K562 (cell line): ENCODE data around the gene EIF4EBP2. TPM values are rescaled to one million over a fixed set of nuclear protein-coding genes. Genes with fewer than 3 reads are reported as not detected.

Experiments used
- ARID2 ChIP-seq: fragments of 450-650 bp; IDR thresholded peaks from 2 replicates; pipeline ENCODE4 v1.6.1; 2017; ENCODE audit warnings: antibody characterized with exemption, mild to moderate bottlenecking
- ATF3 ChIP-seq, 2 experiments: fragments of 450-650 bp in 1 of 2; sonication (generic) in 1 of 2; formaldehyde crosslinking in 1 of 2; IDR thresholded peaks in 1 of 2; conservative IDR thresholded peaks in 1 of 2; 2 replicates each; pipeline versions ENCODE4 v1.6.1 to v1.8.1; 2016 to 2023; ENCODE audit warnings: mild to moderate bottlenecking in 2 of 2, moderate library complexity in 2 of 2, inconsistent platforms in 1 of 2, missing genetic modification reagents in 1 of 2
- CCAR2 ChIP-seq: fragments of 200-400 bp; formaldehyde crosslinking; IDR thresholded peaks from 2 replicates; pipeline ENCODE4 v1.6.1; 2017; ENCODE audit warnings: mild to moderate bottlenecking, low read depth, low read length
- CEBPB ChIP-seq: fragments of 450-650 bp; IDR thresholded peaks from 2 replicates; pipeline ENCODE4 v1.6.1; 2016; ENCODE audit warnings: missing genetic modification characterization, missing compliant biosample characterization
- CREBBP ChIP-seq: IDR thresholded peaks from one replicate; pipeline ENCODE4 v1.6.1; 2012; ENCODE audit warnings: low read depth, mild to moderate bottlenecking, control low read depth, inconsistent platforms, low read length
- DDX20 ChIP-seq: fragments of 450-650 bp; IDR thresholded peaks from 2 replicates; pipeline ENCODE4 v1.6.1; 2016; ENCODE audit warnings: missing genetic modification characterization, low read depth, mild to moderate bottlenecking, missing compliant biosample characterization, moderate library complexity
- FOXK1 ChIP-seq: sonication (generic); formaldehyde crosslinking; IDR thresholded peaks from 2 replicates; pipeline ENCODE4 v1.8.0; 2022; ENCODE audit warnings: missing genetic modification reagents, mild to moderate bottlenecking, borderline replicate concordance
- HDAC2 ChIP-seq: fragments of 450-650 bp; IDR thresholded peaks from 2 replicates; pipeline ENCODE4 v1.6.1; 2016; ENCODE audit warnings: mild to moderate bottlenecking
- KLF10 ChIP-seq: fragments of 250-450 bp; sonication (Bioruptor Pico); IDR thresholded peaks from 2 replicates; pipeline ENCODE4 v1.6.1; 2021; ENCODE audit warnings: matching md5 sums
- MCM5 ChIP-seq: fragments of 450-650 bp; IDR thresholded peaks from 2 replicates; pipeline ENCODE4 v1.6.1; 2016; ENCODE audit warnings: low read depth
- MCM7 ChIP-seq, 2 experiments: fragments of 450-650 bp; IDR thresholded peaks; 2 replicates each; pipeline ENCODE4 v1.6.1; 2016 to 2018
- PKNOX1 ChIP-seq: fragments of 450-650 bp; IDR thresholded peaks from 2 replicates; pipeline ENCODE4 v1.6.1; 2016
- POLR2AphosphoS2 ChIP-seq: IDR thresholded peaks from 2 replicates; pipeline ENCODE4 v1.6.1; 2012; ENCODE audit warnings: low read length, improper control_type of control experiment
- POLR2AphosphoS5 ChIP-seq: IDR thresholded peaks from 2 replicates; pipeline ENCODE4 v1.6.1; 2011; ENCODE audit warnings: mild to moderate bottlenecking, low read depth, low read length, moderate library complexity; ENCODE audit not compliant: control insufficient read depth, insufficient read depth
- SAFB ChIP-seq: fragments of 200-400 bp; formaldehyde crosslinking; IDR thresholded peaks from 2 replicates; pipeline ENCODE4 v1.6.1; 2017; ENCODE audit warnings: low read depth, low read length, borderline replicate concordance
- SIN3B ChIP-seq: fragments of 450-650 bp; IDR thresholded peaks from 2 replicates; pipeline ENCODE4 v1.6.1; 2017; ENCODE audit warnings: low read depth, mild to moderate bottlenecking, moderate library complexity
- TEAD1 ChIP-seq, 2 experiments: fragments of 450-650 bp in 1 of 2; sonication (generic) in 1 of 2; formaldehyde crosslinking; IDR thresholded peaks; 2 replicates each; pipeline versions ENCODE4 v1.4.0 to v1.8.0; 2020 to 2022; ENCODE audit warnings: mild to moderate bottlenecking in 2 of 2, missing genetic modification reagents in 1 of 2
- TFAM ChIP-seq: fragments of 250-450 bp; sonication (Bioruptor Pico); conservative IDR thresholded peaks from 2 replicates; pipeline ENCODE4 v1.5.0; 2021; ENCODE audit warnings: mild to moderate bottlenecking, moderate library complexity
- TGIF2 ChIP-seq: sonication (generic); formaldehyde crosslinking; IDR thresholded peaks from 2 replicates; pipeline ENCODE4 v1.8.1; 2022; ENCODE audit warnings: mild to moderate bottlenecking, missing genetic modification reagents, moderate library complexity
- ZBTB17 ChIP-seq: fragments of 450-650 bp; formaldehyde crosslinking; IDR thresholded peaks from 2 replicates; pipeline ENCODE4 v1.4.0; 2020; ENCODE audit warnings: mild to moderate bottlenecking
- ZC3H4 ChIP-seq: sonication (generic); formaldehyde crosslinking; IDR thresholded peaks from 2 replicates; pipeline ENCODE4 v1.9.0; 2021; ENCODE audit warnings: missing genetic modification reagents, borderline replicate concordance
- ZNF143 ChIP-seq: sonication (generic); formaldehyde crosslinking; IDR thresholded peaks from 2 replicates; pipeline ENCODE4 v1.9.0; 2022; ENCODE audit warnings: mild to moderate bottlenecking, missing genetic modification reagents
- ZNF224 ChIP-seq: sonication (generic); formaldehyde crosslinking; IDR thresholded peaks from 2 replicates; pipeline ENCODE4 v1.8.0; 2022; ENCODE audit warnings: mild to moderate bottlenecking, missing genetic modification reagents
- ZNF3 ChIP-seq: fragments of 250-450 bp; sonication (Bioruptor Pico); IDR thresholded peaks from 2 replicates; pipeline ENCODE4 v1.5.0; 2021; ENCODE audit warnings: mild to moderate bottlenecking, moderate library complexity
- polyA plus RNA-seq, 8 experiments: library from polyadenylated mRNA; depleted of rRNA in 4 of 8; stranded (reverse) in 5 of 8; unstranded in 3 of 8; fragments of >200 nt; fragmentation: Nextera tagmentation in 2 of 8; fragmentation: Illumina TruSeq in 1 of 8; extraction: Ambion mirVana in 2 of 8; extraction: Trizol in 1 of 8; gene quantifications; 2 replicates each; pipeline versions ENCODE4 v1.2.1 to v1.2.3, GENCODE V29; 2011 to 2014; ENCODE audit warnings: inconsistent platforms in 1 of 8, missing spikeins in 1 of 8
- total RNA-seq, 7 experiments: library from RNA; depleted of rRNA in 6 of 7; stranded (reverse); fragments of >200 nt in 6 of 7; fragmentation: Illumina TruSeq in 2 of 7; extraction: Trizol in 2 of 7; gene quantifications; 2 replicates each; pipeline versions ENCODE4 v1.2.1 to v1.2.3, GENCODE V29; 2011 to 2021; ENCODE audit warnings: low replicate concordance in 1 of 7
- TF ChIP-seq, protein P1 (sequence below): fragments of 450-650 bp; IDR thresholded peaks from 2 replicates; pipeline ENCODE4 v1.6.1; 2016; ENCODE audit warnings: missing biosample characterization, missing genetic modification characterization
- TF ChIP-seq, protein P2 (sequence below): sonication (generic); formaldehyde crosslinking; IDR thresholded peaks from 2 replicates; pipeline ENCODE4 v1.8.0; 2022; ENCODE audit warnings: missing genetic modification reagents, mild to moderate bottlenecking, borderline replicate concordance

Gene EIF4EBP2
- total and polyA plus RNA-seq, 9 of the 15 experiments (the other 6 are each of a cell fraction or from before 2014, with no cell fraction given) = 16.1 to 67.5 (median 38.3) TPM

DNA sequence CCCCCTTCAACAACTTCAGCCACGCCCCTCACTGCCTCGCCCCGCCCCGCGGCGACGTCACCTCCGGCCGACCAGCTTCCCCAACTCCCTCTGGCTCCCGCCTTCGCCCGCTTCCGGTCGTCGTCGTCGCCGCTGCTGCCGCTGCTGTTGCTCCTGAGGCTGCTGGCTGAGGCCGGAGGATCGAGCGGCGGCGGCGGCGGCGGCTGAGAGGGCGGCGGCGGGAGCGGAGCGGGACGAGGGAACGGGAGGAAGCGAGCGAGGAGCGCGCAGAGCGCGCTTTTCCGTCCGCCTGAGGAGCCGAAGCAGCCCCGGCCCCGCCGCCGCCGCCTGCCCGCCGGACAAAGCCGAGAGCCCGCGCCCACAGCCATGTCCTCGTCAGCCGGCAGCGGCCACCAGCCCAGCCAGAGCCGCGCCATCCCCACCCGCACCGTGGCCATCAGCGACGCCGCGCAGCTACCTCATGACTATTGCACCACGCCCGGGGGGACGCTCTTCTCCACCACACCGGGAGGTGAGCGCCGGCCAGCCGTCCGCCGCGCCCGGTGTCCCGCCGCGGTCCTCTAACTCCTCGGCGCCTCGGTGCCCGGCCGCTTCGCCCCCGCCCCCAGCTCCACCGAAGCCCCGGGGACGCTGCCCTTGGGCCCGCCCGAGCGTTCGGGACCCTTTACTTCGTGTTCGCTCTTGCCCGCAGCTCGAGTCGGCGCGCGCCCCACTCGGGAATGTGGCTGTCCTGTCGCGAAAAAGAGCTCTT is at the start of gene EIF4EBP2 (continued):
- TF ChIP-seq SIN3B (peak; percentile 70; the same call in 1 of the 2 replicates), CEBPB (tag) (peak; percentile 47), ZNF3 (CRISPR knock-in tag) (no peak), PKNOX1 (peak; percentile 80), CREBBP (no peak), ZNF224 (CRISPR knock-in tag) (no peak), TEAD1 (CRISPR knock-in tag; IDR thresholded peaks at IDR 0.05) (peak in 1 of 2 experiments; percentile 41; a peak in 1 of 4 replicates), TGIF2 (no peak), FOXK1 (CRISPR knock-in tag) (no peak), POLR2AphosphoS2 (no peak; the same call in 1 of the 2 replicates), POLR2AphosphoS5 (peak; percentile 97), MCM5 (no peak), ARID2 (no peak), ZNF143 (CRISPR knock-in tag) (0 out of 2 replicates have a peak, but pooled peaks have one; percentile 19), HDAC2 (no peak), DDX20 (tag) (no peak), TFAM (CRISPR knock-in tag) (no peak), ZC3H4 (no peak; the same call in 1 of the 2 replicates), KLF10 (no peak), SAFB (peak; percentile 71), CCAR2 (no peak), MCM7 (IDR thresholded peaks at IDR 0.05) (no peak), ZBTB17 (CRISPR knock-in tag) (peak; percentile 76), ATF3 (IDR thresholded peaks at IDR 0.05) (no peak), ATF3 (CRISPR knock-in tag; conservative IDR thresholded peaks at IDR 0.05) (0 out of 2 replicates have a peak, but pooled peaks have one; percentile 39)
- TF ChIP-seq, protein P1, sequence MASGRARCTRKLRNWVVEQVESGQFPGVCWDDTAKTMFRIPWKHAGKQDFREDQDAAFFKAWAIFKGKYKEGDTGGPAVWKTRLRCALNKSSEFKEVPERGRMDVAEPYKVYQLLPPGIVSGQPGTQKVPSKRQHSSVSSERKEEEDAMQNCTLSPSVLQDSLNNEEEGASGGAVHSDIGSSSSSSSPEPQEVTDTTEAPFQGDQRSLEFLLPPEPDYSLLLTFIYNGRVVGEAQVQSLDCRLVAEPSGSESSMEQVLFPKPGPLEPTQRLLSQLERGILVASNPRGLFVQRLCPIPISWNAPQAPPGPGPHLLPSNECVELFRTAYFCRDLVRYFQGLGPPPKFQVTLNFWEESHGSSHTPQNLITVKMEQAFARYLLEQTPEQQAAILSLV = no peak
- TF ChIP-seq, protein P2, sequence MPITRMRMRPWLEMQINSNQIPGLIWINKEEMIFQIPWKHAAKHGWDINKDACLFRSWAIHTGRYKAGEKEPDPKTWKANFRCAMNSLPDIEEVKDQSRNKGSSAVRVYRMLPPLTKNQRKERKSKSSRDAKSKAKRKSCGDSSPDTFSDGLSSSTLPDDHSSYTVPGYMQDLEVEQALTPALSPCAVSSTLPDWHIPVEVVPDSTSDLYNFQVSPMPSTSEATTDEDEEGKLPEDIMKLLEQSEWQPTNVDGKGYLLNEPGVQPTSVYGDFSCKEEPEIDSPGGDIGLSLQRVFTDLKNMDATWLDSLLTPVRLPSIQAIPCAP (CRISPR knock-in tag) = no peak
